Breast epithelium (tissue), 3 donors: ENCODE measurements around the gene BCL2.

ENCODE experiments used
- POLR2A ChIP-seq: fragments of 450-650 bp; IDR thresholded peaks from one replicate; pipeline ENCODE4 v1.6.1; 2016; ENCODE audit warnings: antibody characterized with exemption, mild to moderate bottlenecking, moderate library complexity
- TF ChIP-seq, protein P1 (sequence below), 3 donors: fragments of 450-650 bp; IDR thresholded peaks; one replicate each; pipeline ENCODE4 v1.5.1; 2016 to 2017; ENCODE audit warnings: antibody characterized with exemption in 3 of 3, mild to moderate bottlenecking in 3 of 3, moderate library complexity in 3 of 3

DNA sequence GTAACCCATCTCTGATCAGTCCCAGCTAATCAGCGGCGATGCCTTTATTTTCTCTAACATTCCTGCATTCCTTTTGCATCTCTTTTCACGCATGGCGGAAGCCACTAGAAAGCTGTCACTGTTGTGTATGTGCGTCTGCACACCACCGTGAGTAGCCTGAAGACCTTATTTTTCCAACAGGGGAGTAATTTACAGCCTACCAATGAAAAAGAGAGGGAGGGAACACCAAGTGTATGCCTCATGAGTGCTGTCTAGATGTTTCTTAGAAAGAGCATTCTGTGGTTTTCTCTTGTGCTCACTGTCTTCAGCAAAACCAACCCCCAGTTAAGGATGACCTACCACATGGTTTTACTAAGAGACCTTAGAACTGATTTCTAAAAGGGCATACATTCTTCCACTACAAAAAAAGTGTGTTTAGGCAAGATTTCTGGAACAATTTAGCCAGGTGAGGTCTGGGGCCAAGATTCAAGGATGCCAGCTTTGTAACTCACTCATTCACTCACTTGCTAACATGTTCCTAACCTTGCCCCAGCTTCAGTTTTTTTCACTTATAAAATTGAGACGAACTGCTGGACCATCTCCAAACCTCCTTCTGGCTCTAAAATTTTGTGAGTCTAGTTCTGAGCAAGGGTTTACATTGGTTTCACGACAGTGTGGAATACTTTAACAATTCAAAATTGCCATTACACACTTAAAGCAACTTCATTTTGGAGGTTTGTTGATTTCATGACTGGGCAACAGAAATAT is 51.4 kb downstream of the BCL2 start:
- TF ChIP-seq, protein P1, sequence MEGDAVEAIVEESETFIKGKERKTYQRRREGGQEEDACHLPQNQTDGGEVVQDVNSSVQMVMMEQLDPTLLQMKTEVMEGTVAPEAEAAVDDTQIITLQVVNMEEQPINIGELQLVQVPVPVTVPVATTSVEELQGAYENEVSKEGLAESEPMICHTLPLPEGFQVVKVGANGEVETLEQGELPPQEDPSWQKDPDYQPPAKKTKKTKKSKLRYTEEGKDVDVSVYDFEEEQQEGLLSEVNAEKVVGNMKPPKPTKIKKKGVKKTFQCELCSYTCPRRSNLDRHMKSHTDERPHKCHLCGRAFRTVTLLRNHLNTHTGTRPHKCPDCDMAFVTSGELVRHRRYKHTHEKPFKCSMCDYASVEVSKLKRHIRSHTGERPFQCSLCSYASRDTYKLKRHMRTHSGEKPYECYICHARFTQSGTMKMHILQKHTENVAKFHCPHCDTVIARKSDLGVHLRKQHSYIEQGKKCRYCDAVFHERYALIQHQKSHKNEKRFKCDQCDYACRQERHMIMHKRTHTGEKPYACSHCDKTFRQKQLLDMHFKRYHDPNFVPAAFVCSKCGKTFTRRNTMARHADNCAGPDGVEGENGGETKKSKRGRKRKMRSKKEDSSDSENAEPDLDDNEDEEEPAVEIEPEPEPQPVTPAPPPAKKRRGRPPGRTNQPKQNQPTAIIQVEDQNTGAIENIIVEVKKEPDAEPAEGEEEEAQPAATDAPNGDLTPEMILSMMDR (IDR thresholded peaks at IDR 0.05): no peak
- TF ChIP-seq POLR2A: no peak
